ENCODE measurements around the gene PSD.

The PSD gene

GRCh38 chr10:102400076-102400475 lies 18.5 kb downstream of the PSD start:
- Histone ChIP-seq H3K27me3 (ENCODE audit: control insufficient read depth in 2 of 2, insufficient read depth in 2 of 2, low read length in 2 of 2) (no peaks in the 10 kb centered on the region), H3K27ac (ENCODE audit: low read depth in 2 of 2, low read length in 2 of 2) (peak overlapping the region in 1 of 2 donors; percentile 81), H3K9ac (ENCODE audit: low read depth in 1 of 2, low read length in 2 of 2) (peak overlapping the region in 1 of 2 donors; percentile 14), H3K4me3 (ENCODE audit: low read length in 2 of 2) (peak overlapping the region in 1 of 2 donors; percentile 54), H3K36me3 (ENCODE audit: control insufficient read depth in 2 of 2, insufficient read depth in 2 of 2, low read length in 2 of 2) (peaks cover 6 to 25% of the 10 kb centered on the region in 2 donors), H3K4me1 (ENCODE audit: control insufficient read depth in 2 of 2, insufficient read depth in 2 of 2, low read length in 2 of 2) (peaks cover 22 to 24% of the 10 kb centered on the region in 2 donors), H3K9me3 (ENCODE audit: control insufficient read depth in 2 of 2, low read length in 2 of 2) (no peaks in the 10 kb centered on the region)

DNA sequence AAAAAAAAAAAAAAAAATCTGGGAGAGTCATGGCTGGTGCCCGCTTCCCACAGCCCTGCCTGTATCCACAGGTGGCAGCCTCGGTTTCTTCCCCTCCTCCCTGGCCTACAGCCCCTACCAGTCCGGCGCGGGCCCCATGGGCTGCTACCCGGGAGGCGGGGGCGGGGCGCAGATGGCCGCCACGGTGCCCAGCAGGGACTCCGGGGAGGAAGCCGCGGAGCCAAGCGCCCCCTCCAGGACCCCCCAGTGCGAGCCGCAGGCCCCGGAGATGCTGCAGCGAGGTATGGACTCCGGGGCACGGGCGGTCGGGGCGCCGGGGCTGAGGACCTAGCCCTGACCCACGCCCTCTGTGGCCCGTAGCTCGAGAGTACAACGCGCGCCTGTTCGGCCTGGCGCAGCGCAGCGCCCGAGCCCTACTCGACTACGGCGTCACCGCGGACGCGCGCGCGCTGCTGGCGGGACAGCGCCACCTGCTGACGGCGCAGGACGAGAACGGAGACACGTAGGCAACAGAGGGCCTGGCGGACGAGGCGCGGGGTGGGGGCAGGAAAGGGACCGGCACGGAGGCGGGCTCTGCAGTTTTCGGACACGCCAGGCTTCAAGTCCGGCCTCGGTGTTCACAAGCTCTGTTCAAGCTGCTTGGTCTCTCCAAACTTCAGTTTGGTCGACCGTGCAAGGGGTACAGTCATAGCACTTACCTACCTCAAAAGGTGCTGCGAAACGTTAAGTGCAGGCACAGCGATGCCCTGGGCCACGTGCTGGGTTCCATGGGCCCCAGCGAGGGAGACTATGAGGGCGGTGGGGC lies 19.2 kb downstream of the PSD start:
- peak overlapping the region; percentile 79 to 81 for H3K27ac ChIP-seq (ENCODE audit: low read depth in 2 of 2, low read length in 2 of 2)
- H3K27me3 ChIP-seq (ENCODE audit: control insufficient read depth in 2 of 2, insufficient read depth in 2 of 2, low read length in 2 of 2), result no peaks in the 10 kb centered on the region
- H3K4me3 ChIP-seq (ENCODE audit: low read length in 2 of 2), result peak overlapping the region; percentile 54 to 64
- peaks cover 27 to 30% of the 10 kb centered on the region in 2 donors for H3K4me1 ChIP-seq (ENCODE audit: control insufficient read depth in 2 of 2, insufficient read depth in 2 of 2, low read length in 2 of 2)
- H3K9ac ChIP-seq (ENCODE audit: low read depth in 1 of 2, low read length in 2 of 2), result peak overlapping the region; percentile 63 to 65
- H3K36me3 ChIP-seq (ENCODE audit: control insufficient read depth in 2 of 2, insufficient read depth in 2 of 2, low read length in 2 of 2), result peaks cover 6 to 25% of the 10 kb centered on the region in 2 donors
- H3K9me3 ChIP-seq (ENCODE audit: control insufficient read depth in 2 of 2, low read length in 2 of 2), result no peaks in the 10 kb centered on the region

DNA sequence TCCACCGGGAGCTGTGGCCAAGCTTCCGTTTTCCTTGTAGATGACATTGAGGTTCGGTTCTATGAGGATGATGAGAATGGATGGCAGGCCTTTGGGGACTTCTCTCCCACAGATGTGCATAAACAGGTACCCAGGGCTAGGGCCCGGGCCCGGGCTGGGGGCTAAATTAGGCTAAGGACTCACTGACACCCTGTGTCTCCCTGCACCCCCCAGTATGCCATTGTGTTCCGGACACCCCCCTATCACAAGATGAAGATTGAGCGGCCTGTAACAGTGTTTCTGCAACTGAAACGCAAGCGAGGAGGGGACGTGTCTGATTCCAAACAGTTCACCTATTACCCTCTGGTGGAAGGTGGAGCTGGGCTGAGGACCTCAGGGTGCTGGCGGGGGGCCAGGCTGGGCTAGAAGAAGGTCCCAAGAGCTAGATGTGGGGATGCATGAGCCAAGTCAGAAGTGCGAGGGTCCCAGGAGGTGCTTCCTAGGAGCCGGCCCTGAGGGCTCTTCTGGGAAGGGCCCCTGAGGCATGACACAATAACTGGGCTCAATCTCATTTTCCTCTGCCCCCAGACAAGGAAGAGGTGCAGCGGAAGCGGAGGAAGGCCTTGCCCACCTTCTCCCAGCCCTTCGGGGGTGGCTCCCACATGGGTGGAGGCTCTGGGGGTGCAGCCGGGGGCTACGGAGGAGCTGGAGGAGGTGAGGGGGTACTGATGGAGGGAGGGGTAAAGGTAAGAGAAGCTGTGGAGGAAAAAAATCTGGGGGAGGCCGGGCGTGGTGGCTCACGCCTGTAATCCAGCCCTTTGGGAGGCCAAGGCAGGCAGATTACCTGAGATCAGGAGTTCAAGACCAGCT lies 20.2 kb downstream of the PSD start:
- H3K27ac ChIP-seq (ENCODE audit: low read depth in 2 of 2, low read length in 2 of 2), result no peak overlapping the region
- no peak overlapping the region for H3K4me3 ChIP-seq (ENCODE audit: low read length in 2 of 2)
- no peaks in the 10 kb centered on the region for H3K9me3 ChIP-seq (ENCODE audit: control insufficient read depth in 2 of 2, low read length in 2 of 2)
- H3K4me1 ChIP-seq (ENCODE audit: control insufficient read depth in 2 of 2, insufficient read depth in 2 of 2, low read length in 2 of 2), result peaks cover 30 to 32% of the 10 kb centered on the region in 2 donors
- no peaks in the 10 kb centered on the region for H3K27me3 ChIP-seq (ENCODE audit: control insufficient read depth in 2 of 2, insufficient read depth in 2 of 2, low read length in 2 of 2)
- H3K9ac ChIP-seq (ENCODE audit: low read depth in 1 of 2, low read length in 2 of 2), result no peak overlapping the region
- H3K36me3 ChIP-seq (ENCODE audit: control insufficient read depth in 2 of 2, insufficient read depth in 2 of 2, low read length in 2 of 2), result peaks cover 6 to 25% of the 10 kb centered on the region in 2 donors

- H3K27ac ChIP-seq (ENCODE audit: low read depth in 2 of 2, low read length in 2 of 2), result peak overlapping the region in 1 of 2 donors; percentile 99
- H3K9me3 ChIP-seq (ENCODE audit: control insufficient read depth in 2 of 2, low read length in 2 of 2), result no peaks in the 10 kb centered on the region
- H3K27me3 ChIP-seq (ENCODE audit: control insufficient read depth in 2 of 2, insufficient read depth in 2 of 2, low read length in 2 of 2), result no peaks in the 10 kb centered on the region
- peaks cover 6 to 25% of the 10 kb centered on the region in 2 donors for H3K36me3 ChIP-seq (ENCODE audit: control insufficient read depth in 2 of 2, insufficient read depth in 2 of 2, low read length in 2 of 2)
- H3K4me1 ChIP-seq (ENCODE audit: control insufficient read depth in 2 of 2, insufficient read depth in 2 of 2, low read length in 2 of 2), result peaks cover 30 to 35% of the 10 kb centered on the region in 2 donors
- H3K9ac ChIP-seq (ENCODE audit: low read depth in 1 of 2, low read length in 2 of 2), result no peak overlapping the region
- no peak overlapping the region for H3K4me3 ChIP-seq (ENCODE audit: low read length in 2 of 2)
Measured at GRCh38 chr10:102397222-102398171, 21.1 kb downstream of the PSD start.

DNA sequence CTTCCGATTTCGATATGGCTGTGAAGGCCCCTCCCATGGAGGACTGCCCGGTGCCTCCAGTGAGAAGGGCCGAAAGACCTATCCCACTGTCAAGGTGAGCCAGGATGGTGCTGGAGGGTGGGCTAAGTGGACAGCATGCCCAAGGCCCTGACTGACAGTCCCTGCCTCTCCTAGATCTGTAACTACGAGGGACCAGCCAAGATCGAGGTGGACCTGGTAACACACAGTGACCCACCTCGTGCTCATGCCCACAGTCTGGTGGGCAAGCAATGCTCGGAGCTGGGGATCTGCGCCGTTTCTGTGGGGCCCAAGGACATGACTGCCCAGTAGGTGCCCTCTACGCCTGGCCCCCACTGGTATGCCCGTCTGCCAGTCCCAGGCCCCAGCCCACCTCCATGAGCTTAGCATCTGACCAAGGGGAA lies 21.8 kb downstream of the PSD start:
- H3K27ac ChIP-seq (ENCODE audit: low read depth in 2 of 2, low read length in 2 of 2), result peak overlapping the region in 1 of 2 donors; percentile 99
- no peaks in the 10 kb centered on the region for H3K27me3 ChIP-seq (ENCODE audit: control insufficient read depth in 2 of 2, insufficient read depth in 2 of 2, low read length in 2 of 2)
- H3K9ac ChIP-seq (ENCODE audit: low read depth in 1 of 2, low read length in 2 of 2), result peak overlapping the region in 1 of 2 donors; percentile 17
- peak overlapping the region; percentile 92 to 97 for H3K4me3 ChIP-seq (ENCODE audit: low read length in 2 of 2)
- no peaks in the 10 kb centered on the region for H3K9me3 ChIP-seq (ENCODE audit: control insufficient read depth in 2 of 2, low read length in 2 of 2)
- H3K4me1 ChIP-seq (ENCODE audit: control insufficient read depth in 2 of 2, insufficient read depth in 2 of 2, low read length in 2 of 2), result peaks cover 30 to 35% of the 10 kb centered on the region in 2 donors
- H3K36me3 ChIP-seq (ENCODE audit: control insufficient read depth in 2 of 2, insufficient read depth in 2 of 2, low read length in 2 of 2), result peaks cover 6 to 24% of the 10 kb centered on the region in 2 donors

GRCh38 chr10:102396317-102396650 lies 22.3 kb downstream of the PSD start:
- Histone ChIP-seq H3K27me3 (ENCODE audit: control insufficient read depth in 2 of 2, insufficient read depth in 2 of 2, low read length in 2 of 2) (no peaks in the 10 kb centered on the region), H3K9me3 (ENCODE audit: control insufficient read depth in 2 of 2, low read length in 2 of 2) (no peaks in the 10 kb centered on the region), H3K4me3 (ENCODE audit: low read length in 2 of 2) (peak overlapping the region; percentile 92 to 97), H3K4me1 (ENCODE audit: control insufficient read depth in 2 of 2, insufficient read depth in 2 of 2, low read length in 2 of 2) (peaks cover 30 to 35% of the 10 kb centered on the region in 2 donors), H3K27ac (ENCODE audit: low read depth in 2 of 2, low read length in 2 of 2) (peak overlapping the region in 1 of 2 donors; percentile 99), H3K36me3 (ENCODE audit: control insufficient read depth in 2 of 2, insufficient read depth in 2 of 2, low read length in 2 of 2) (peaks cover 2 to 20% of the 10 kb centered on the region in 2 donors), H3K9ac (ENCODE audit: low read depth in 1 of 2, low read length in 2 of 2) (peak overlapping the region; percentile 79 to 81)

- no peaks in the 10 kb centered on the region for H3K27me3 ChIP-seq (ENCODE audit: control insufficient read depth in 2 of 2, insufficient read depth in 2 of 2, low read length in 2 of 2)
- peak within 1 kb of the TSS; percentile 81 to 94 for H3K9ac ChIP-seq (ENCODE audit: low read depth in 1 of 2, low read length in 2 of 2)
- H3K27ac ChIP-seq (ENCODE audit: low read depth in 2 of 2, low read length in 2 of 2), result peak within 1 kb of the TSS; percentile 94 to 99
- peaks cover 30 to 35% of the 10 kb centered on the region in 2 donors for H3K4me1 ChIP-seq (ENCODE audit: control insufficient read depth in 2 of 2, insufficient read depth in 2 of 2, low read length in 2 of 2)
- peaks cover 0 to 15% of the 10 kb centered on the region in 2 donors for H3K36me3 ChIP-seq (ENCODE audit: control insufficient read depth in 2 of 2, insufficient read depth in 2 of 2, low read length in 2 of 2)
- H3K4me3 ChIP-seq (ENCODE audit: low read length in 2 of 2), result peak within 1 kb of the TSS; percentile 92 to 97
- H3K9me3 ChIP-seq (ENCODE audit: control insufficient read depth in 2 of 2, low read length in 2 of 2), result no peaks in the 10 kb centered on the region
Measured at GRCh38 chr10:102395400-102396316, 22.9 kb downstream of the PSD start, which contains the start of gene NFKB2. NFKB2 (plus strand) TSS chr10:102395705; CDS start chr10:102395960, 255 bp downstream.

DNA sequence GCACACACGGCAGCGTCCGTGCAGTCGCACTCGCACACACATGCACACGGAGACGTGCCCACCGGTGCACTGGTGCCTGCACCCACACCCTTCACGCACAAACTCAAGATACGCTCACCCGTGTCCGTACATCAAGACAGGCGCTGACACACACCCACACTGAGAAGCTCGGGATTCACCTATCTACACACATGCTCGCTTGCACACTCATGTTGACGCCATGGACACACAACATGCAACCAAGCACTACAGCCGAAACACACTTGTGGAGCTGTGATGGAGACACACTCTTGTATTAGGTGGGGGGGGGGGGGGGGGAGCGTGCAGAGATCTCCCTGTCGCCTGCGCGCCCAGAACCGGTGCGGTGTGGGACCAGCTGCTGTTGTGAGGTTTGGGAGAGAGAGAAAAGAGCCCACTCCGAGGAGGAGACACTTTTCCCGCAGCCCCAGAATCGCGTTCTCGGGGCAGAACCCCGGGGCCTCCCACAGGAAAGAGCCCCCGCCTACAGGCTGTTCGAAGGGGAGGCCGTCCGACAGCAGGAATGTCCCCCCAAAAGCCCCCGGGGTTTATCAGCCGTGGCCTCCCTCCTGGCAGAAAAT lies 23.7 kb downstream of the PSD start:
- H3K4me3 ChIP-seq (ENCODE audit: low read length in 2 of 2), result peak overlapping the region; percentile 92 to 97
- H3K36me3 ChIP-seq (ENCODE audit: control insufficient read depth in 2 of 2, insufficient read depth in 2 of 2, low read length in 2 of 2), result peaks cover 0 to 12% of the 10 kb centered on the region in 2 donors
- H3K27me3 ChIP-seq (ENCODE audit: control insufficient read depth in 2 of 2, insufficient read depth in 2 of 2, low read length in 2 of 2), result no peaks in the 10 kb centered on the region
- no peaks in the 10 kb centered on the region for H3K9me3 ChIP-seq (ENCODE audit: control insufficient read depth in 2 of 2, low read length in 2 of 2)
- H3K4me1 ChIP-seq (ENCODE audit: control insufficient read depth in 2 of 2, insufficient read depth in 2 of 2, low read length in 2 of 2), result peaks cover 26 to 35% of the 10 kb centered on the region in 2 donors
- H3K27ac ChIP-seq (ENCODE audit: low read depth in 2 of 2, low read length in 2 of 2), result peak overlapping the region; percentile 94 to 99
- H3K9ac ChIP-seq (ENCODE audit: low read depth in 1 of 2, low read length in 2 of 2), result peak overlapping the region; percentile 81 to 94
